GM19455 (cell line): ENCODE measurements around the gene VANGL2.

Experiments used
- ATAC-seq: cut with Tn5 transposase; IDR thresholded peaks from one replicate; pipeline ENCODE4 v1.9.1; 2021; ENCODE audit not compliant: unreplicated experiment

Gene VANGL2

DNA sequence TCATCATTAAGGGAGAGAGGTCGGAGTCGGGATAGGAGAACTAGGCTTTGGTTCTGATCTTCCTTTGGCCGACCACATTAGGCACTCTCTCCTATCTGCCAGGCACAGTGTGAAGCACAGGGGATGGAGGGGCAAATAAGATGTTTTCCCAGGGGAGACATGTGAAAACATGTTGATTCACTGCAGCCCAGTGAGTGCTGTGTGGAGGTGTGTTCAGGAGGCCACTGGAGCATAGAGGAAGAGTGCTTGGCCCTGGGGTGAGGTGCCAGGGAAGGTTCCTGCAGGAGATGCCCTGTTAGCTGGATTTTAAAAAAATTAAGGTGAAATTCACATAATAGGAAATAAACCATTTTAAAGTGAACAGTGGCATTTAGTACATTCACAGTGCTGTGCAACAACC is 3.7 kb downstream of the VANGL2 start:
- no peak for ATAC-seq

DNA sequence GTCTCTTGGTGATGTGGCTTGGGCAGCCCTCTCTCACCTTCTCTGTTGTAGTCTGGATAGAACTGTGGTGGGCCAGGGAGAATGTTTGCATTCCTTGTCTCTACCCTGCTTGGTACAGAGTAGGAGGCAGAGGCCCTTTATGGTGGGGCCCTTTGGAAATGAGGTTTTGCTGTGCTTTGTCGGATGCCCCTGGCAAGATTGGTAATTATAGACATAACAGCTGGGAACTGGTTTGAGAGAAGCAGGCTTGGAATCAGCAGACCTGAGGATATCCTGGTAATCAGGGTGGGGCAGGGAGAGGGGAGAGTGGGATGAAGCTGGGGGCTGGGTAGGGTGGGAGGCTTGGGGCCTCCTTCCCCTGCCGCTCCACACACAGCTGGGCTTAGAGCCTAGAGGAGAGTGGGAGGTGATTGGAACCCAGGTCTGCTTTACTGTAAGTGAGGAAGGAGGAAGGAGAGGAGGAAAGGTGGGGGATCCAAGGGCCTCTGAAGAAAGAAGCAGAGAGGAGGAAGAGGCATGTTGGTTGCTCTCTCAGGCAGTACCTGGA is 5.0 kb downstream of the VANGL2 start:
- ATAC-seq, result no peak

DNA sequence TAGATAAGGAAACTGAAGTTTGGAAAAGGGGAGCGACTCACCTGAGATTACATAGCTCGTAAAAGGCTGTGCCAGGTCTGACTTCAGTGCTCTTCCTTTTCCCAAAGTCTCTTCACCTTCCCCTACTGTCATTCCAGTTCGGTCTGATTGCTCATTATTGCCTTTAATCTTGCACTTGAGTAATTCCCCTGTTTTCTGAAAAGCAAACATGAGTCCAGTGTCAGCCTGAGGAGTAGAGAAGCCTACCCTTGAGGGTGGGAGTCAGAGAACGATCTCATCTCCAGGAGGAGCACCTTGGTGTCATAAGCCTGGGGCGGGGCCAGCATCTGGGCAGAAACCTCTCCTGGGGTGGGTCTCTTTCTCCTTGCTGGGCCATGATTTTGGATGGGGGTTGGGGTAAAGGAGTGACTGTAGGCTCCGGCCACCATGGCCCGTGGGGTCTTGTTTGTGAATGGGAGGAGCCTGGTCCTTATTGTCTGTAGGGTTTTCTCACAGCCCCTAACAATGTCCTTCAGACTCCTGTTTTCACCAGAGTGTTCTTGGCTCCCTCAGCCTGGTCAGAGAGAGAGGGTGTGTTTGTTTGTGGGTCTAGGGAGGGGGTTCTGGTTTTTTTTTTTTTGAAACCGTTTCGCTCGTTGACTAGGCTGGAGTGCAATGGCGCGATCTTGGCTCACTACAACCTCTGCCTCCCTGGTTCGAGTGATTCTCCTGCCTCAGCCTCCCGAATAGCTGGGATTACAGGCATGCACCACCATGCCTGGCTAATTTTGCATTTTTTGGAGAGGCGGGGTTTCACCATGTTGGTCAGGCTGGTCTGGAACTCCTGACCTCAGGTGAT is 6.0 kb downstream of the VANGL2 start:
- ATAC-seq, result no peak

DNA sequence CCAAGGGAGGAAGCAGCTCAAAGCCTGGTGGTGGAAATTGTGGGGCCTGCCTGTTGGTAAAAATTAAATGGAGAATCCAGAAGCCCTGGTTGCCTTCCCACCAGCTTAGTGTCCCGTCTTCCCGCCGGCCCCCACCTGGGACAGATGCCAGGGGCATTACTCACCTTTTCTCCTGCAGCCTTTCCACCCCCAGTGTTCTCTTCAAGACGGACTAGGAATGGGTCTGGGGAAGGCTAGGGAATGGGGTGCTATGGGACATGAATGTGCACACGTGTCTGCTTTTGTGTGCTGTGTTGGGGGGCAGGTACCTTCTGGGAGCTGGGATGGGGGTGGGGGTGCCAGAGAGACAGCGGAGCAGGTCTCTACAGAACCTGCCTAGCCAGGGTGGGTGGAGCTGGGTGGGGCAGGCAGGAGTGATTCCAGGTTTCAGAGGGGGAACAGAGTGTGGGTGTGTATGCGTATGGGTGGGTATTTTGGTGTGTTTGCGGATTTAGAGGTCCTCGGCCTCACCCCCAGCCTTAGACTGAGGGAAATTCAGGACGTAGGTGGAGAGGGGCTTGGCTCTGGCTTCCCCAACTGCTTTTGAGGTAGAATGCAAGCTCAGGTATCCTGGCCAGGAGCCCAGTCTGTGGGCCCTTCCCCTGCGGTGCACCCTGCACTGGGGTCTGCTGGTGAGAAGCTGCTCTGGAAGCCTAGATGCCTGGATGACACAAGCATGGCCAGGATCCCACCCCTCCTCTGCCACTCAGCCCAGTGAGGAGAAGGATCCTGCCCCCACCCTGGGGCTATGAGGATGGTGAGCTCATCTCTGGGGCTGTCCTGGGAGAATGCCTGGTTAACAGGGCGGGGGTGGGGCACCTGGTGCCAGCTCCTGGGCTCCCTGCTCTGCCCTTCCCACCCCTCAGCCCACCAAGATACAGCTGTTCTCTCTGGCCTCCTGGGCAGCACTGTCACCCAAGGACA is 7.8 kb downstream of the VANGL2 start:
- no peak for ATAC-seq

DNA sequence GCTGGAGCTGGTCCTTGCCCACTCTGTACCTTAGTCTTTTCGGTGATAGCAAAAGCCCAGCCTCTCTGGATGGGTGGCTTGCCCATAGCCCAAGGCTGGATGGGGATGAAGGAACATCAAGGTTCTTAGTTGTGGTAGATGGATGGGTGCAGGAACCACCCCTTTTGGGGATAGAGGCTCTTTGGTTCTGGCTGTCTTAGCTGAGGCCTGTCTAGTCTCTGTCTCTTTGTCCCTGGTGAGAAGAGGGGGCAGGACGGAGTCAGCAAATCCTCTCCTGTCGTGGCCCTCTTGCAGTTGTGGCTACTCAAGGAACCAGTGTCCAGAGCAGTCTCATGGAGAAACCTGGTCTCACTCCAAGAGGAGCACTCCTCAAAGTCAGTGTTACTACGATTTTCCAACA is 8.5 kb downstream of the VANGL2 start:
- ATAC-seq, result no peak

DNA sequence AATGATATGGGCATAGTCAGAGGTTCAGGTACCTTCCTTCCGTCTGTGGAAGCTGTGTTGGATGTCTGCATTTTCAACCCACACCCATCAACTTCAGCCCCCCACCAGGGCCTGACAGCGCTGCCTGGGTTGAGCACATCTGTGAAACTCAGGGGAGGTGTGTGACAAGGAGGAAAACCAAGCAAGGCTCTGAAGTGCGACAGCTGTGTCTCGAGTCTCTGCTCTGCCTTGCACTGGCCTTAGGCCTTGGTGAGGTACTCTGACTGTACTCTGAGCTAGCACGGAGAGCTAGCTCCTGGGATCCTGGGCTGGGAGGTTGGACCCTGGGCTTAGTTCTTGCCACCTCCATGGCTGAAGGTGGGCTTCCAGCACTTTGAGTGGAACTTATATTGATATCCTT is 9.1 kb downstream of the VANGL2 start:
- no peak for ATAC-seq

DNA sequence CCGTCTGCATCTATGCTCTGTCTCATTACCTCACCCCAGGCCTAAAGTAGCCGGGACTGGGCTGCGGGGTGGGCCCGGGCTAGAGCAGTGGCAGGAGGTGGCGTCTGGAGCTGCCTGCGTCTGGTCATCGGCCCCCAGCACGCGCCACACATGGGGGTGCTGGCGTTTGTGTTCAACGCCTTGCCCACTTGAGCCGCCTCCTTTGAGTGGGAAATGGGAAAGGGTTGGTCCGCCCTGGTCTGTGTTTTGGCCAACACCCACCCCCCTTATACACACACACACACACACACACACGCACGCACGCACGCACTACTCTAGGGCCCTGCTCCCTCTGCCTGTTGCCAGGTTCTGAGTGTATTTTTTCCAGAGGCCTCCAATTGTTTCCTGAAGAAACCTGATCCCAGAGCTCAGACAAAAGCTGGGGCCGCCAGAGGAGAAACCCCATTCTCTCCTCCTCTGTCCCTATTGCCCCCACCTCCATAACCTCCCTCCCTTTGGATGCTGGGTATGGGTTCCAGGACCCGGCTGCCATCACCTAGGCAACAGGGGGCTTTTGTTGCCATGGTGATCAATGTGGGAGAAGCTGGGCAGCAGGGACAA is 10.1 kb downstream of the VANGL2 start:
- ATAC-seq, result no peak

DNA sequence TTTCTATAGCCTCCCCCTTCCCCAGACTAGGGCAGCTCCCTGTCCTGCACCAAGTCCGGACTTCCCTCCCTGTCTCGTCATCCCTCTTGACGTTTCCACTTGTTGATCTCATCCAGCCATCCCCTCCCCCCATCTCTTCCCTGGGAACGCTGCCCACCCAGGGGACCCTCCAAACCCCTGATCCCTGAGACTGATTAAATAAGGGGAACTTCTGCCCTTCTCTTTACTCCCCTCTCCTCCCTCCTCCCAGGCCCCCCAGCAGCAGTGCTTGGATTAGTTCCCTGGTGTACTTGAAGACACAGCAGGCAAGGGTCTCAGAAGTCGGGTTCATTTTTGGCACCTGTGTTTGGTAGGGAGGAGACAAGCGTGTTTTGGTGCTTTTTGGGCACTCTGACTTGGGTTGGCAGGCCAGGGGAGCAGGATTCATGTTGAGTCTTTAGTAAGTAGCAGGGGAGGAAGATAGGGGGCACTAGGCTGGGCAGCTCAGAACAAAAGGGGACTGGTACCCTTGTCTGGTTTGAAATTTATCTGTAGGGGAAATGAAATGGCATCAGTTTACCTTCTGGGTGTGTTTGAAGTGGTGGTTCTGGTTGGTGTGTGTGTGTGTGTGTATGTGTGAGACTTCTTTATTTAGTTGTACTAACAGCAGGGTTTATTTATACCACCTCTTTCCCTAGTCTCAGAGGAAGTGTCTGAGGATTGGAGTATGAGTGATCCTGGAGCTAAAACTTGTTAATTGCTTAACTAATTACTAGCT is 11.1 kb downstream of the VANGL2 start:
- ATAC-seq, result no peak

DNA sequence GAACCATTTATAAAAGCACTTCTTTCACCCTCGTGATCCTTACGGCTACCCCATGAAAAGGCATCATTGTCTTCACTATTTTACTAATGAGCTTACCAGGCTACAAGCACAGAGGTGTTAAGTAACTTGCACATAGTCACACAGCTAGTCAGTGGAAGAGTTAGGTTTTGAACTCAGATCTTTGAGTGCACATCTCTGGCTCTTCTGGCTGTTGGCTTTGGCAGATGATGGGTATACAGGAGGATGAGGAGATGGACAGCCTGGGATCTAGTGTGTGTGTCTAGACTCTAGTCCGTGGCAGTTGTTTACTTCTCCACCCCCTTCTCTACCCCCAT is 11.6 kb downstream of the VANGL2 start:
- ATAC-seq, result no peak

DNA sequence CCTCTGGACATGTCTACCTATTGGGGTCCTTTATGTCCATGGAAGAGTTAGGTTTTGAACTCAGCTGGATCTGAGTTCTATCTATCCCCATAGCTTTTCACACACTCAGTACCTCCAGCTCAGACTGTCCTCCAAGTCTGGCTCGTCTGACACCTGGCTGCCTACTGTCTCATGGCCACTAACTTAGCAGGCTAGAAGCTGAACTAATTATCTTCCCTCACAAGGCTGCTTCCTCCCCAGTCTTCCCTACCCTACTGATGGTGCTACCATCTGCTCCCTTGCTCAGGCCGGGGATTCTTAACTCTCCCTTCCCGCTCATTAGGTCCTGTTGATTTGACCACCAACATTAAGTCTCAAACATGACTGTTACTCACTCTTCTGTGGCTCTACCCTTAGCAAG is 13.4 kb downstream of the VANGL2 start:
- ATAC-seq, result no peak

DNA sequence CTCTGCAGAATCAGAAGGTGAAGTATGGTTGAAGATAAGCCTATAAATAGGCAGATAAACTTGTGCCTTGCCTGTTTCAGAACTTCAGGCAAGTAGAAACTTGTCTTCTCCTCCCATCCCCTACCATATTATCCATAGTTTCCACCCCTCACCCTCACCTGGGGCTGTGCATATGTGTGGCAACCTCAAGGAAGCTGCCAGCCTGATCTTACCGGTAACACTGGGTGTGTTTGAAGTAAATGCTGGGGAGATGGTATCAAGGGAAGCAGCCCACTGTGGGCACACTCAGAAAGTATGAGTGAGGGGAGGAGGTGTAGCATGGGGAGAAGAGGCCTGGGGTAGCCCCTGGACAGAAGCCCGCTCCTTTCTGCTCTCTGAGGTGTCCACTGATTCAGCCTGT is 14.5 kb downstream of the VANGL2 start:
- ATAC-seq, result no peak

DNA sequence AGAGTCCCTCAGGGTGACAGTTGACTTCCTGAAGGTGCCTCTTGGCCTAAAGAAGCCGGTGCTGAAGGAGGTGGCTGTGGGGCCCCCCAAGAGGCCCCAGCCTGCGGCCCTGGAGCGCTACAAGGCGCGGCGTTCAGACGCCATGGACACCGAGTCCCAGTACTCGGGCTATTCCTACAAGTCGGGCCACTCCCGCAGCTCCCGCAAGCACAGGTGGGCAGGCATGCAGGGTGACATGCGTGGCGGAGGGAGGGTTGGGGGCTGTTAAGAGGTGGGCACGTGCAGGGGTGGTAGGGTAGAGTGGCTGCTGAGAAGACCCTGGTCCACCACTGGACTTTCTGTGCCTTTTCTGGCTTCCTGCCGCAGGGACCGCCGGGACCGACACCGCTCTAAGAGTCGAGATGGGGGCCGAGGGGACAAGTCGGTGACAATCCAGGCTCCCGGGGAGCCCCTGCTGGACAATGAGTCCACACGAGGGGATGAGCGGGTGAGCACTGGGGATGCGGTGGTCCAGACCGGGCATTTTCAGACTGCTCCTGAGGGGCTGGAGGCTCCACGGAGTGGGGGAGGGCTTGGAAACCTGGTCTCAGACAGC is 15.4 kb downstream of the VANGL2 start:
- ATAC-seq, result no peak

DNA sequence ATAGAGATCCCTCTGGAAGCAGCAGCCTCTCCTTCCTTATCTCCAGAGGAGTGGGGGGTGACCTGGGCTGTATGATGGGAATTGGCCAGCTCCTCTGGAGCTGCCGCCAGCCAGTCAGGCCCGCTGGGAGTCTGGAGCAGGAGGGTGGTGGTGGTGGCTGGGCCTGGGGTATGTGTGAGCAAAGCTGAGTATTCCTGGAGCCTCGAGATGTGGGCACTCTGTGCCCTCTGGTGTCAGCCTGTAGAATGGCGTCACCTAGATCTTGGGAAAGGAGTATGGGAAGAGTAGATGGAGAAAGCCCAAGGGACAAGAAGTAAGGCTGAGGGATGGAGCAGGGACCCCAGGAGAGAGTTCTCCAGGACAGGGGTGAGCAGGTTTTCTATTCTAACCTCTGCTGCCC is 16.0 kb downstream of the VANGL2 start:
- no peak for ATAC-seq

DNA sequence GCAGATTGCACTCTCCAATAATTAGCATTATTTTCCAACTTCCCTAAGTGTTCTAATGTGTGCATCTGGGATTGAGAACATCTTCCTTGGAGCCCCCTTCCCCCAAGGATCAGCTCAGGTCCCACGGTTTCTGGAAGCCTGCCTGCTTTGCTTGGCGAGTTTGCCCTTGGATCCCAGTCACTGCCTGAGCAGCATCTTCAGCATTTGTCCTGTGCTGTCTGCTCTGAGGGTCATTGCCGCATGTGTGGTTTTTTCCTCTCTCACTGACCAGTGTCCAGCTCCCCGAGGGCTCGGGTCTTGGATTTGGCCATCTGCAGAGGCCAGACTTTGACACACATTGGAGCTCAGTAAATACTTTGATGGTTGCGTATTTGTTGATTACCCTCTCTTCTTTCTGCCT is 18.1 kb downstream of the VANGL2 start:
- no peak for ATAC-seq

DNA sequence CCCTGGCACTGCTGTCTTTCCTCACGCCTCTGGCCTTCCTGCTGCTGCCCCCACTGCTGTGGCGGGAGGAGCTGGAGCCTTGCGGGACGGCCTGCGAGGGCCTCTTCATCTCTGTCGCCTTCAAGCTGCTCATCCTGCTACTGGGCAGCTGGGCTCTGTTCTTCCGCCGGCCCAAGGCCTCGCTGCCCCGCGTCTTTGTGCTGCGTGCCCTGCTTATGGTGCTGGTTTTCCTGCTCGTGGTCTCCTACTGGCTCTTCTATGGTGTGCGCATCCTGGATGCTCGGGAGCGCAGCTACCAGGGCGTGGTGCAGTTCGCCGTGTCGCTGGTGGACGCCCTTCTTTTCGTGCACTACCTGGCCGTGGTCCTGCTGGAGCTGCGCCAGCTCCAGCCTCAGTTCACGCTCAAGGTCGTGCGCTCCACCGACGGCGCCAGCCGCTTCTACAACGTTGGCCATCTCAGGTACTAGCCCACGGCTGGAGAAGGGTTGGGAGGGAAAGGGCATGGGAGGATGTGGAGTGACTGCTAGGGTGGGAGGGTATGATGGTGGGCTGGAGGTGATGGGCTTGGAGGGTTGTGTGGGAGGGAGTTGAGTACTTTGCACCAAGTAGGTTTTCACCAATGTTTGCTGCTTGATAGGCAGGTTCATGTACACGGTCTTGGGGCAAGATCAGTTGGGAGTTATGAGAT is 18.9 kb downstream of the VANGL2 start:
- ATAC-seq, result no peak

DNA sequence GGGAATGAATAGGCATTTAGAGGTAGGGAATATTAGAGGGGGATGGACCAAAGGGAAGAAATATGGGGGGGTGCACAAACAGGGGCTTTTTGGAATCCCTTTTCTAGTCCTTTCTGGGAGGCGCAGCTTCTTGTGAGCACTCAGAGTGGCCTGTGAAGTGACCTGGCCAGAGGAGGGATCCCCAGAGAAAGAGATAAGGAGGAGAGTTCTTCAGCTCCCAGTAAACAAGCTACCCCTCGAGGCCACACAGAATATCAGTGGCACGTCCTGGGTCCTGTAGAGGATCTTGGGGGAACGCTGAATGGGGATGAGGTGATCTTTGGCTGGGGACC is 19.4 kb downstream of the VANGL2 start:
- ATAC-seq, result no peak

DNA sequence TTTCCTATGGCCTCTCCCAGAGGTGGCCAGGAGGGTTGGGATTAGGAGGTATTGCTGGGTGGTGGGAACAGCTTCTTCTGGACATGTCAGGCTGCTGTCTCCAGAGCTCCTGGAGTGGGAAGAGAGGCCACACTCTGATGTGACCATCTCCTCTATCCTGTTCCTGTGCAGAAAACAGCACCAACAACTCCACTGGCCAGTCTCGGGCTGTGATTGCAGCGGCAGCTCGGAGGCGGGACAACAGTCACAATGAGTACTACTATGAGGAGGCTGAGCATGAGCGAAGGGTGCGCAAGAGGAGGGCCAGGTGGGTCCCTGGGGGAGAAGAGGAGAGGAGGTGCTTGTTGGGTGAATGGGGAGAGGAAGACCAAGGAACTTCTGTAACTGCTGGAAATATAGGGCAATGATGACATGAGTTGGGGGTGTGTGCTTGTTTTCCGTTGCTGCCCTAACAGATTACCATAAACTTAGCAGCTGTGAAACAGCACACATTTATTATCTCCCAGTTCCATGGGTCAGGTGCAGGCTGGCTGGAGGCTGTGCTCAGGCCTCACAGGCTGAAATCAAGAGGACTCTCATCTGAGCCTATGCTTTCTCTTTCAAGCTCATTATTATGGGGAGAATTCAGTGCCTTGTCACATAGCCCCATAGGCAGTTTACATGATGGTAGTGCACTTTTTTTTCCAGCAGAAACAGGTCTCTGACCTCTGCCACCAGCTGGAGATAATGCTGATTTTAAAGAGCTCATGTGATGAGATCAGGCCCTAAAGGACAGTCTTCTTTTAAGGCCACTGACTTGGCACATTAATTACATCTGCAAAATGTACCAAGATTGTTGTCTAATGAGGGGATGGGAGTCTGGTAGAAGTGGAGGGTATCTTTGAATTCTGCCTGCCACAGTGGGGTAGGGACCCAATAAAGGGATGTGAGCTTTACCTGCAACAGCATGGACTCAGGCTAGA is 20.8 kb downstream of the VANGL2 start:
- no peak for ATAC-seq

DNA sequence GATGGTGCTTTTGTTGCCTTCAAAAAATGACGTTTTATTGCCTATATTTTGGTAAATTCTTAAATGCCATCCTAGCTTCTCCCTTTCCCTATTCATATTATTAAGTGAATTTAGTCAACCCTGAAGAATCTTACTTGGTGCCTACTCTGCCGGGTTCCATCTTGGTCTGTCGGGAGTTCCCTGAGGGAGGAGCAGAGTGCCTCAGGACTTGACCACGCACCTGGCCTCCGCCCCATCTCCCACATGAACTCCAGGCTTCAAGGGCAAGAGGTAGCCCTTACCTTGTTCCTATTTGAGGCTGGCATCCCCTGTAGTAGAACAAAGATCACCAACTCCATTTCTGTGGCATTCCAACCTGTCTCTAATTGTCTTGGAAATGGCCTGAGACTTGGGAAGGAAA is 21.5 kb downstream of the VANGL2 start:
- no peak for ATAC-seq

DNA sequence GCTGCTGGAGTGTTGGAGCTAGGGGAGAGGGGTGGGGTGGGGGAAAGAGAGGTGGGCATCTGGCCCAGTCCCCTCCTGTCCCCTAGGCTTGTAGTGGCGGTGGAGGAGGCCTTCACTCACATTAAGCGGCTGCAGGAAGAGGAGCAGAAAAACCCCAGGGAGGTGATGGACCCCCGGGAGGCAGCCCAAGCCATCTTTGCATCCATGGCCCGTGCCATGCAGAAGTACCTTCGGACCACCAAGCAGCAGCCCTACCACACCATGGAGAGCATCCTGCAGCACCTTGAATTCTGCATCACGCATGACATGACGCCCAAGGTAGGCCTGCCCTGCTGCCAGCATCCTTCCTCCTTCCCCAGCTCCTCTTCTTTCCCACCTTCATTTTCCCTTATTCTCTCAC is 23.6 kb downstream of the VANGL2 start:
- ATAC-seq, result no peak
